ENCODE measurements around the gene FANCC.
"Not testable (repeated sequence)": the region's sequence is repeated elsewhere in the genome, so short reads cannot be mapped to it uniquely, and the experiment has no call there.

The FANCC gene

GRCh38 chr9:95229230-95229915, 88.1 kb downstream of the FANCC start:
- no peak for DNase-seq

GRCh38 chr9:95226921-95227320, 90.6 kb downstream of the FANCC start:
- DNase-seq, result no peak

- no peak for DNase-seq
These were observed 91.8 kb downstream of the FANCC start for GRCh38 chr9:95225726-95226106.

GRCh38 chr9:95225076-95225725, 92.3 kb downstream of the FANCC start:
- peak; percentile 65 for DNase-seq

GRCh38 chr9:95224376-95225019, 93.0 kb downstream of the FANCC start:
- peak; percentile 30 for DNase-seq

GRCh38 chr9:95220352-95220751, 97.2 kb downstream of the FANCC start:
- DNase-seq, result not testable (repeated sequence)

GRCh38 chr9:95218773-95219172, 98.7 kb downstream of the FANCC start:
- no peak for DNase-seq

- DNase-seq, result no peak
These were observed 99.6 kb downstream of the FANCC start for GRCh38 chr9:95217936-95218335.

- DNase-seq, result no peak
These were observed 102.1 kb downstream of the FANCC start for GRCh38 chr9:95215336-95215898.

- DNase-seq, result no peak
These were observed 104.4 kb downstream of the FANCC start for GRCh38 chr9:95213117-95213516.

- DNase-seq, result no peak
These were observed 106.5 kb downstream of the FANCC start for GRCh38 chr9:95211028-95211427.

GRCh38 chr9:95207403-95207802, 110.1 kb downstream of the FANCC start:
- no peak for DNase-seq

- DNase-seq, result peak; percentile 80
These were observed 111.4 kb downstream of the FANCC start for GRCh38 chr9:95206143-95206542.

GRCh38 chr9:95204710-95205109, 112.8 kb downstream of the FANCC start:
- DNase-seq, result no peak

- no peak for DNase-seq
These were observed 113.2 kb downstream of the FANCC start for GRCh38 chr9:95204310-95204709.

- DNase-seq, result not testable (repeated sequence)
These were observed 114.5 kb downstream of the FANCC start for GRCh38 chr9:95203019-95203418.

GRCh38 chr9:95202076-95202681, 115.3 kb downstream of the FANCC start:
- DNase-seq, result no peak

GRCh38 chr9:95201206-95201605, 116.3 kb downstream of the FANCC start:
- no peak for DNase-seq

GRCh38 chr9:95197692-95198271, 119.7 kb downstream of the FANCC start:
- peak; percentile 78 for DNase-seq

GRCh38 chr9:95193480-95193879, 124.0 kb downstream of the FANCC start:
- no peak for DNase-seq

- DNase-seq, result no peak
These were observed 124.4 kb downstream of the FANCC start for GRCh38 chr9:95193067-95193466.

GRCh38 chr9:95192631-95193030, 124.9 kb downstream of the FANCC start:
- DNase-seq, result no peak

GRCh38 chr9:95190413-95190812, 127.1 kb downstream of the FANCC start:
- no peak for DNase-seq

Data from fibroblast of skin of abdomen (primary cell).